ENCODE results near the gene NTN1. TPM values are rescaled to one million over a fixed set of nuclear protein-coding genes. Genes with fewer than 3 reads are reported as not detected.

NTN1 gene
- total and polyA plus RNA-seq, 7 donors, result 0.38 to 2.1 (median 0.85) TPM

DNA sequence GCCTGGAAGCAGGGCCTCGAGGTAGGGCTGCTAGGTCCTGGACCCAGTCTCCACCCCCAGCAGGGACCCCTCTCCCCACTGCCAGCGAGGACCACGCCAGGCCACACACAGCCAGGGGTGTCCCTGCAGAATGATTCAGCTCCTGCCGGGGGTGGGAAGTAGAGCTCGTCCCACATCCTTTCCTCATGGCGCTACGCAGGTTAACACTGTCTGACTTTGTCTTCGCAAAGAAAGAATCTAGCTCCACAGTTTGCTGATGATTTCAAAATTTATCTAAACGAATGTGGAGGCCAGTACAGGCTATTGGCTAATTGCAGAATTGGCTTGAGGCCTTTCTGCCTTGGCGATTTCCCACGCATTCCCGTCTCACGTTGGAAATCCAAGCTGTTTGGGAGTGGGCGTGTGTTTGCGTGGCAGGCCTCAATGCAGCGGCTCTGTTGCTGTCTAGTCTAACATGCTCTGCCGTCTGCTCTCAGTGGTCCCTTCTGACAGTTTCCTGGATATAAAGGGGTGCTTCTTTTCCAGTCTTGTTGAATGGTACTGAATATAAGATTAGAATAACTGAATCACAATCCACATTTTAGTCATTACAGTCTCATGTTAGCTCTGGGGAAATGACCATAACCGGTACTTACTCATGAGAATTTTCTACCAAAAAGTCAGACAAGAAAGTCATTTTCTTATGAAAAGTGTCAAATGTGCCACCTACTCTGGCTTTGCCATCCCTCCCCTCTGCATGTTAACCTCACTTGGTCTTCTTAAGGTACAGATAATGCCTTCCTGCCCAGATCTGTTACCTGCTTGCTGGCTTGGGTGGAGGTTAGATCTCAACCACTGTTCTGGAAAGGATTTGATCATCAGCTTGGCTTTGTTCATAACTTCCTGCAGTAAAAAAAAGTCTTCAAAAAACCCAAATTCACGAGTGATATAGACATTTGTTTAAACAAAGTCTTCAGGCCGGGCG lies 252.4 kb downstream of the NTN1 start:
- 62 to 67% (median 64%) methylated on average over 21 of the region's 21 CpGs for WGBS, 3 donors
- H3K9me3 ChIP-seq, result no peaks in the 10 kb centered on the region
- H3K27ac ChIP-seq, result no peak overlapping the region
- peak in 1 of 4 donors; percentile 48 for ATAC-seq
- DNase-seq, result peak in 1 of 2 donors; percentile 35
- H3K27me3 ChIP-seq (ENCODE audit: insufficient read depth in 3 of 3, low read length in 2 of 3), result no peaks in the 10 kb centered on the region
- no peaks in the 10 kb centered on the region for H3K36me3 ChIP-seq (ENCODE audit: insufficient read depth in 1 of 2, low read depth in 1 of 2)
- intact Hi-C loops (cut with DNase I), result loop anchor here in 1 of 2 donors (10.0 kb wide), 1 partner anchor 269 kb away; no protein-coding TSS in a partner anchor
- H3K4me3 ChIP-seq, result no peak overlapping the region
- no peaks in the 10 kb centered on the region for H3K4me1 ChIP-seq
- no peak for TF ChIP-seq CTCF (IDR thresholded peaks at IDR 0.05)

- no peaks in the 10 kb centered on the region for H3K36me3 ChIP-seq (ENCODE audit: insufficient read depth in 1 of 2, low read depth in 1 of 2)
- intact Hi-C loops (cut with DNase I), result loop anchor here in 1 of 2 donors (10.0 kb wide), 1 partner anchor 270 kb away; no protein-coding TSS in a partner anchor
- no peak overlapping the region for H3K27ac ChIP-seq
- H3K27me3 ChIP-seq (ENCODE audit: insufficient read depth in 3 of 3, low read length in 2 of 3), result no peaks in the 10 kb centered on the region
- TF ChIP-seq CTCF (IDR thresholded peaks at IDR 0.05), result no peak
- ATAC-seq, result no peak
- DNase-seq, result no peak
- no peak overlapping the region for H3K4me3 ChIP-seq
- no peaks in the 10 kb centered on the region for H3K4me1 ChIP-seq
- H3K9me3 ChIP-seq, result no peaks in the 10 kb centered on the region
- WGBS, 3 donors, result 96 to 98% (median 98%) methylated on average over 9 of the region's 9 CpGs
Observed at GRCh38 chr17:9274973-9275372, 253.7 kb downstream of the NTN1 start.

DNA sequence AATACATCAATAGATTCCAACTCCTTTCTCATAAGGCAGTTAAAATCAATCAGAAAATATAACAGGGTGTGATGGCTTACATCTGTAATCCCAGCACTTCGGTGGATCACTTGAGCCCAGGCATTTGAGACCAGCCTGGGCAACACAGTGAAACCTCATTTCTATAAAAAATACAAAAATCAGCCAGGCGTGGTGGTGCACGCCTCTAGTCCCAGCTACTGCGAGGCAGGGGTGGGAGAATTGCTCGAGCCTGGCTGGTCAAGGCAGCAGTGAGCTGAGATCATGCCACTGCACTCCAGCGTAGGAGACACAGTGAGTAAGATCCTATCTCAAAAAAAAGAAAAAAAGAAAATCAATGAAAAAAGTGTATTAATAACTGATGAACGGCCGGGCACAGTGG lies 258.6 kb downstream of the NTN1 start:
- no peaks in the 10 kb centered on the region for H3K9me3 ChIP-seq
- 95 to 96% (median 95%) methylated on average over 8 of the region's 8 CpGs for WGBS, 3 donors
- H3K4me3 ChIP-seq, result no peak overlapping the region
- no peaks in the 10 kb centered on the region for H3K36me3 ChIP-seq (ENCODE audit: insufficient read depth in 1 of 2, low read depth in 1 of 2)
- H3K4me1 ChIP-seq, result no peaks in the 10 kb centered on the region
- no peak overlapping the region for H3K27ac ChIP-seq
- intact Hi-C loops (cut with DNase I), result loop anchor here in 1 of 2 donors (10.0 kb wide), 1 partner anchor 275 kb away; no protein-coding TSS in a partner anchor
- ATAC-seq (no peak), DNase-seq (no peak)
- H3K27me3 ChIP-seq (ENCODE audit: insufficient read depth in 3 of 3, low read length in 2 of 3), result no peaks in the 10 kb centered on the region
- TF ChIP-seq CTCF (IDR thresholded peaks at IDR 0.05), result no peak

GRCh38 chr17:9283909-9284308 lies 262.6 kb downstream of the NTN1 start:
- ATAC-seq (no peak), DNase-seq (no peak)
- TF ChIP-seq CTCF (IDR thresholded peaks at IDR 0.05), result no peak
- Histone ChIP-seq H3K27me3 (ENCODE audit: insufficient read depth in 3 of 3, low read length in 2 of 3) (no peaks in the 10 kb centered on the region), H3K4me3 (no peak overlapping the region), H3K27ac (no peak overlapping the region), H3K9me3 (no peaks in the 10 kb centered on the region), H3K36me3 (ENCODE audit: insufficient read depth in 1 of 2, low read depth in 1 of 2) (no peaks in the 10 kb centered on the region), H3K4me1 (no peaks in the 10 kb centered on the region)
- WGBS, 3 donors, result 70 to 79% (median 71%) methylated on average over 2 of the region's 2 CpGs
- intact Hi-C loops (cut with DNase I), result no loop called here
